ENCODE results near the gene PMF1. TPM values are rescaled to one million over a fixed set of nuclear protein-coding genes. Genes with fewer than 3 reads are reported as not detected.

PMF1 gene
- total and polyA plus RNA-seq, 2 of the 13 experiments (the other 11 are each of a cell fraction or from before 2014, with no cell fraction given), result 72.5 to 89.0 TPM

- FAIRE-seq (no peak), ATAC-seq (no peak), DNase-seq (ENCODE audit: low spot score) (no peak)
- in situ Hi-C loops (cut with HindIII; ENCODE audit: extremely low pct_ligation_motif_present, low pct_unique_long_range_greater_than_20kb), result no loop called here
- no peak overlapping the region for H3K4me2 ChIP-seq (ENCODE audit: low read depth, low read length)
- no peaks in the 10 kb centered on the region for H3K79me2 ChIP-seq (ENCODE audit: insufficient read depth, low read length)
- H2AFZ ChIP-seq (ENCODE audit: low read length), result no peak overlapping the region
- no peaks in the 10 kb centered on the region for H3K4me1 ChIP-seq (ENCODE audit: insufficient read depth, low read length)
- intact Hi-C loops (cut with micrococcal nuclease; ENCODE audit: unreplicated experiment), result no loop called here
- H3K36me3 ChIP-seq (replicated peaks in 1 of 2; ENCODE audit: control insufficient read depth in 1 of 2, insufficient read depth in 2 of 2, low read length in 2 of 2), result peaks cover 16 to 56% of the 10 kb centered on the region in 2 experiments
- no peak overlapping the region for H3K9ac ChIP-seq (ENCODE audit: insufficient read depth, low read depth, low read length)
- ChIA-PET POLR2A (interaction anchor here (0.7 to 1.0 kb wide), 2 partner anchors 13 to 14 kb away, joined by 3 to 5 read pairs; partner anchors contain the start of gene PAQR6), CTCF (ENCODE audit: low intra/inter-chr PET ratio, low total read pairs) (no interaction called here)
- H3K4me3 ChIP-seq (replicated peaks in 1 of 3; ENCODE audit: insufficient read depth in 1 of 3, low read depth in 2 of 3, low read length in 3 of 3), result no peak overlapping the region
- no peaks in the 10 kb centered on the region for H3K27me3 ChIP-seq (ENCODE audit: control insufficient read depth in 1 of 2, insufficient read depth in 2 of 2, low read length in 2 of 2)
- WGBS (ENCODE audit: low lambda C conversion rate), result 93% methylated on average over 5 of the region's 5 CpGs
- TF ChIP-seq ZNF460 (CRISPR knock-in tag; IDR thresholded peaks at IDR 0.05; ENCODE audit: borderline replicate concordance), result no peak
- TF ChIP-seq ZNF652 (CRISPR knock-in tag; IDR thresholded peaks at IDR 0.05; ENCODE audit: borderline replicate concordance, low read depth), result no peak
- TF ChIP-seq ZNF350 (CRISPR knock-in tag; IDR thresholded peaks at IDR 0.05; ENCODE audit: borderline replicate concordance, low read depth), result no peak
- no peak for TF ChIP-seq KMT2B (CRISPR knock-in tag; IDR thresholded peaks at IDR 0.05)
- no peak for TF ChIP-seq TEAD3 (CRISPR knock-in tag; optimal IDR thresholded peaks at IDR 0.05; ENCODE audit: borderline replicate concordance)
- H3K27ac ChIP-seq (ENCODE audit: extremely low read length, insufficient read depth, low read length), result no peak overlapping the region
- no peaks in the 10 kb centered on the region for H3K9me3 ChIP-seq (ENCODE audit: low read length)
- H4K20me1 ChIP-seq (ENCODE audit: insufficient read depth, low read length), result no peaks in the 10 kb centered on the region
- BruUV-seq (replicated peaks), result no TSS peak
Observed at GRCh38 chr1:156233426-156234127, 20.8 kb downstream of the PMF1 start.

- H3K4me3 ChIP-seq (replicated peaks in 1 of 3; ENCODE audit: insufficient read depth in 1 of 3, low read depth in 2 of 3, low read length in 3 of 3), result no peak overlapping the region
- ChIA-PET CTCF (ENCODE audit: low intra/inter-chr PET ratio, low total read pairs) (no interaction called here), POLR2A (interaction anchor here (1.0 kb wide), 1 partner anchor 11 kb away, joined by 3 read pairs; no protein-coding TSS in a partner anchor)
- peaks cover 21 to 53% of the 10 kb centered on the region in 2 experiments for H3K36me3 ChIP-seq (replicated peaks in 1 of 2; ENCODE audit: control insufficient read depth in 1 of 2, insufficient read depth in 2 of 2, low read length in 2 of 2)
- H3K4me1 ChIP-seq (ENCODE audit: insufficient read depth, low read length), result no peaks in the 10 kb centered on the region
- in situ Hi-C loops (cut with HindIII; ENCODE audit: extremely low pct_ligation_motif_present, low pct_unique_long_range_greater_than_20kb), result no loop called here
- no peak for FAIRE-seq
- no peak for ATAC-seq
- TF ChIP-seq ZNF569 (CRISPR knock-in tag; IDR thresholded peaks at IDR 0.05; ENCODE audit: borderline replicate concordance) (no peak), AGO2 (optimal IDR thresholded peaks at IDR 0.05; ENCODE audit: low read depth, low read length) (peak; percentile 69)
- no peaks in the 10 kb centered on the region for H3K9me3 ChIP-seq (ENCODE audit: low read length)
- H3K9ac ChIP-seq (ENCODE audit: insufficient read depth, low read depth, low read length), result no peak overlapping the region
- no peaks in the 10 kb centered on the region for H3K79me2 ChIP-seq (ENCODE audit: insufficient read depth, low read length)
- H3K27me3 ChIP-seq (ENCODE audit: control insufficient read depth in 1 of 2, insufficient read depth in 2 of 2, low read length in 2 of 2), result no peaks in the 10 kb centered on the region
- H4K20me1 ChIP-seq (ENCODE audit: insufficient read depth, low read length), result no peaks in the 10 kb centered on the region
- H3K4me2 ChIP-seq (ENCODE audit: low read depth, low read length), result no peak overlapping the region
- intact Hi-C loops (cut with micrococcal nuclease; ENCODE audit: unreplicated experiment), result no loop called here
- H2AFZ ChIP-seq (ENCODE audit: low read length), result no peak overlapping the region
- no TSS peak for BruUV-seq (replicated peaks)
- no peak overlapping the region for H3K27ac ChIP-seq (ENCODE audit: extremely low read length, insufficient read depth, low read length)
- WGBS (ENCODE audit: low lambda C conversion rate), result 96% methylated on average over 4 of the region's 12 CpGs
- DNase-seq (ENCODE audit: low spot score), result no peak
Observed at GRCh38 chr1:156236164-156236563, 23.4 kb downstream of the PMF1 start.

Data from HepG2 (cell line).